GM12865 (cell line): ENCODE results near the gene KBTBD13.

Experiments
- DNase-seq: peaks from one replicate; pipeline ENCODE4 v3.0.0; 2010; ENCODE audit warnings: low read depth
- H3K4me3 ChIP-seq: 2 replicates; pipeline ENCODE4 v1.5.1; 2011; ENCODE audit warnings: mild to moderate bottlenecking, low read depth, low read length, control low read depth
- TF ChIP-seq, protein P1 (sequence below): IDR thresholded peaks from 2 replicates; pipeline ENCODE4 v1.5.1; 2011; ENCODE audit warnings: low read length, control low read depth, low read depth, inconsistent platforms; ENCODE audit not compliant: insufficient read depth; ENCODE audit errors: missing control alignments

Gene KBTBD13

GRCh38 chr15:65056868-65057548 lies 19.5 kb upstream of the KBTBD13 start:
- DNase-seq, result no peak
- TF ChIP-seq, protein P1, sequence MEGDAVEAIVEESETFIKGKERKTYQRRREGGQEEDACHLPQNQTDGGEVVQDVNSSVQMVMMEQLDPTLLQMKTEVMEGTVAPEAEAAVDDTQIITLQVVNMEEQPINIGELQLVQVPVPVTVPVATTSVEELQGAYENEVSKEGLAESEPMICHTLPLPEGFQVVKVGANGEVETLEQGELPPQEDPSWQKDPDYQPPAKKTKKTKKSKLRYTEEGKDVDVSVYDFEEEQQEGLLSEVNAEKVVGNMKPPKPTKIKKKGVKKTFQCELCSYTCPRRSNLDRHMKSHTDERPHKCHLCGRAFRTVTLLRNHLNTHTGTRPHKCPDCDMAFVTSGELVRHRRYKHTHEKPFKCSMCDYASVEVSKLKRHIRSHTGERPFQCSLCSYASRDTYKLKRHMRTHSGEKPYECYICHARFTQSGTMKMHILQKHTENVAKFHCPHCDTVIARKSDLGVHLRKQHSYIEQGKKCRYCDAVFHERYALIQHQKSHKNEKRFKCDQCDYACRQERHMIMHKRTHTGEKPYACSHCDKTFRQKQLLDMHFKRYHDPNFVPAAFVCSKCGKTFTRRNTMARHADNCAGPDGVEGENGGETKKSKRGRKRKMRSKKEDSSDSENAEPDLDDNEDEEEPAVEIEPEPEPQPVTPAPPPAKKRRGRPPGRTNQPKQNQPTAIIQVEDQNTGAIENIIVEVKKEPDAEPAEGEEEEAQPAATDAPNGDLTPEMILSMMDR, result no peak
- no peak overlapping the region for H3K4me3 ChIP-seq

DNA sequence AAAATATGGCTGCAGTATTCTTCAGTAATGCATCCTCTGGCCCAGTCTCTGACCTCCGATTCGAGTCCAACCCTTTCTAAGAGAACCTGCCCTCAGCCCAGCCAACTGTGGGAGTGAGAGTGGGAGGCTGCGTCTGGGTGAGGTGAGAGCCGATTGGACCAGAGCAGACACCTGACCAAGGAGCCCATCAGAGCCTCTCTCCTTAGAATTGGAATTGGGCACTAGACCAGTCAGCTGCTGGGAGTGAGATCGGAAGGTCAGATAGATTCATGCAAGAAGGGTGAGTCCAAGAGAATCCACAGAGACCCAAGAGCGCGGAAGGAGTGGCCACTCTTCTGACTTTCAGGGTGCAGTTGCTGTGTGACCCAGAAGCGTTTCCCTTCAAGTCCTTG lies 19.0 kb upstream of the KBTBD13 start:
- no peak for DNase-seq
- no peak overlapping the region for H3K4me3 ChIP-seq
- TF ChIP-seq, protein P1, result no peak

GRCh38 chr15:65058394-65059368 lies 17.9 kb upstream of the KBTBD13 start:
- H3K4me3 ChIP-seq, result no peak overlapping the region
- DNase-seq, result no peak
- TF ChIP-seq, protein P1, result no peak

DNA sequence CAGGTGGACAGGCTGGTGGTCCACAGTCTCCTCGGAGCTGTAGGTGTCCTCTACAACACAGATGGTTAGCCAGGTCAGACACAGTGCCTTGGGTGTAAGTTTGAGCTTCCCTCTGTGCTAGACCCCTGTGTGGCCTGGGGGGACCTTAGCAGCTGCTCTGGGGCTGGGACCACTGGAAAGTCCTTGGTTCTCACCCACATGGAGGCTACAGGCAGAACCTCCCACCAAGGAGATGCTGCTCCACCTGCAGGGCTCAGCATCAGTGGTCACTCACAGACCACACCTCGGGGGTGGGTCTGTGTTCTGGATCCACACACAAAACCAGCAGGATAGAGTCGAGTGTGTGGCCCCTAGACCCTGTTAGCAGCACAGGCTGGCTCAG lies 17.2 kb upstream of the KBTBD13 start:
- no peak overlapping the region for H3K4me3 ChIP-seq
- TF ChIP-seq, protein P1, result no peak
- no peak for DNase-seq

DNA sequence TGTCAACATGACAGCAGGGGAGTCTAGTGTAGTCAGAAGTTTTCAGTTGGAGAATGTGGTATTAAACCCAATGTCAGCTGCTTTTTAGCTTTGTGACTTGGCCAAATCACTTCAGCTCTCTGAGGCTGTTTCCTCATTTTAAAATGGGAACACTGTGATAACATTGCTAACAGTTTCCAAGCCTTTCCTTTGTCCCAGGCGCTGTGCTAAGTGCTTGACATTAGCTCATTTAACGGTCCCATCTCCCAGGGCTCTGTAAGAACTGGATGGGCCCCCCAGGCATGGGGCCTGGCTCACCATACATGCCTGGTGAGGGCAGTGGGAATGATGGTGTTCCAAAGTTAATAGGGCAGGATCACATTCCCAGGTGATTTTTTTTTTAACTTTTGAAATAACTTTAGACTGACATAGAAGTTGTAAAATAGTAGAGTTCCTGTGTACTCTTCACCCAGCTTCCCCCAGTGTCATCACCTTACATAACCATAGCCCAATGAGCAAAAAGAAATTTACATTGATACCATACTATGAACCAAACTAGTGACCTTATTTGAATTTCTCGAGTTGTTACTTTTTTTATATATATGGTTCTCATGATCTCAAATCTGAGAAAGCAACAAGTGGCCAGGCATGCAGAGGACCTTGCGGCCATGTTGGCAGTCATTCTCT lies 16.5 kb upstream of the KBTBD13 start:
- TF ChIP-seq, protein P1, result no peak
- DNase-seq, result no peak
- no peak overlapping the region for H3K4me3 ChIP-seq

GRCh38 chr15:65060641-65061397 lies 15.7 kb upstream of the KBTBD13 start:
- TF ChIP-seq, protein P1, result no peak
- DNase-seq, result no peak

More at GRCh38 chr15:65060641-65061397, 15.7 kb upstream of the KBTBD13 start:
- no peak overlapping the region for H3K4me3 ChIP-seq
